OCI-M2 (cell line): ENCODE data around the gene DPP6.

Experiments
- DNase-seq: peaks from one replicate; lab custom pipeline; 2025; ENCODE audit not compliant: unreplicated experiment; lab: John Stamatoyannopoulos, UW

DPP6 gene

DNA sequence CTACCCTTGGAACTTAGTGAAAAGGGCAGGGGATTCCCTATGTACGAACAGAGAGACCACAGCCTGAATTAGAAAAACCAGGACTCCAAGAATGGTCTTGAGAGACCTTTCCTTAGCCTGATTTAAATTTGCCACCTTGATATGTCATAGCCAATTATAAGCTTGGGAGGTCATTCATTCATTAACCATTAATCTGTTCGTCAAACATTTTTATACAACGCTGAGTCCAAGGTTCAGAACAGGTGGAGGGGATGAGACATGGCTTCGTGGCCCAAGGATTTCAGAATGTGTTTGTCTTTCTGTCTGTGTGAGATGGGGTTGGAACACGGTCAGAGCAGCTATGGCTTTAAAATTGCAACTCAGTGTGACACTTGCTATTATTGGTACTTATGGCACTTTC, 792.8 kb downstream of the DPP6 start:
- DNase-seq, result no peak

DNA sequence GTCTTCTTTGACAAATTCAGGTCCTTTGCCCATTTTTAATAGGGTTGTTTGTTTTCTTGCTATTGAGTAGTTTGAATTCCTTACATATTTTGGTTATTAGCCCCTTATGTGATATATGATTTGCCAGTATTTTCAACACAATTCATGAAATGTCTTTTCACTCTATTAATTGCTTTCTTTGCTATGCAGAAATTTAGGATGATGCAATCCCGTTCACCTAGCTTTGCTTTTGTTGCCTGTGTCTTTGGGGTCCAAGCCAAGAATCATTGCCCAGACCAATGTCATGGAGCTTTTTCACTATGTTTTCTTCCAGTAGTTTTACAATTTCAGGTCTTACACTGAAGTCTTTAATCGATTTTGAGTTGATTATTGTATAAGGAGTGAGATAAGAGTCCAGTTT, 796.3 kb downstream of the DPP6 start:
- no peak for DNase-seq

DNA sequence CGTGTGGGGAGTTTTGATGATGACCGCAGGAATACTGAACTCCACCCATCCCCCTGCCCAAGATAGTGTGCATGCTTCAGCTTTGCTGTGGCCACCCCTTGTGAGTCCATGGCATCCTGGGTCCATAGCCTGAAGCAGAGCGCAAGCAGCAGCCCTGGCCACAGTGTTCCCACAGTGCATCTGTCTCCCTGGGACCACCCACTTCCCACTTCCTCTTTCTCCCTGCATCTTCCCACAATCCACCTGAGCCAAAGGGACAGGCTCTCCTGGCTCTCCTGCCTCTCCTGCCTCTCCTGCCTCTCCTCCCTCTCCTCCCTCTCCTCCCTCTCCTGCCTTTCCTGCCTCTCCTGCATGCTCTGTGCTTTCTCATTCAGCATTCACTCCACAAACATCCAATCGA, 800.0 kb downstream of the DPP6 start:
- DNase-seq, result no peak

DNA sequence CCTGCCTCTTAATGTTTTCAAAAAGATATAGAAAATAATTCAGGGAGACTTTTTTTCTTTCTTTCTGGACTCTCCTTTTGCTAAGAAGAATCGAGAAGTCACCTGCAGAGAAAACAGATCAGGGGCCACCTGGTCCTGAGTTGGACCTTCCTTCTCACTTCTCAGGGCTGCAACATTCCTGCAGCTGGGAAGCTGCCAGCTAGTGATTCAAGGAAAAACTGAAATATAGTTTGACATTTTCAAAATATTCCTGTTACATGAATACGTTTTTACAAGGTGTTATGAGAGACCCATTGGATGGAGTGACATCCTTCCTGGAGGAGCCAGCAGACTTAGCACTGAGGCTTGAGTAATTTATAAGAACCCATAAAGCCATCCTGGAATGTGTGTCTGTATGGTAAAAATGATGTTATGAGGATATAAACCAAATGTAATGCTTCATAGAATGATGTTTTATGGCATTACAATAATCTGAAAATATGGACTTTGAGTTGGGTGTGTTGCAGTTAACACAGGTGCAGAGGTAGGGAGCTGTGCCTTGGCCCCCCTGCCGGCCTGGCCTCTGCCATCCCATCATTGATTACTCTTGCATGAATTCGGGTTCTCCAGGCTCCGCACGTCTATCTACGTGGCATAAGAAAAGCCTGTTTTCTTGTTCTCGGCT, 801.0 kb downstream of the DPP6 start:
- DNase-seq, result no peak

DNA sequence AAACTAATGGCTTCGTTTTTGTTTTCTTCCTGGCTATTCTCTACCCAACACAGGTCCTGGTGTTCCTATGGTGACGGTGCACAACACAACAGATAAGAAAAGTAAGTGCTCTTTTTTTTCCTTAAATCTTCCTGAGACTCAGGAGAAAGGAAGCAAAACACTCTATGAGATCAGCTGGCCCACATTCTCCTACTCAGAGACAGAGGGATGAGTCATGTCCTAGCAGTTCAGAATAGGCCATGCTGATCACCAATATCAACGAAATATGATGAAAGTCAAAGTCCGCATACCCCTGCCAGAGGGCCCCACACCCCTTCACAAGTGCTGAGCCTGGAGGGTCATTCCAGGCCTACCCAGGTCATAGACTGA, 801.5 kb downstream of the DPP6 start:
- no peak for DNase-seq

DNA sequence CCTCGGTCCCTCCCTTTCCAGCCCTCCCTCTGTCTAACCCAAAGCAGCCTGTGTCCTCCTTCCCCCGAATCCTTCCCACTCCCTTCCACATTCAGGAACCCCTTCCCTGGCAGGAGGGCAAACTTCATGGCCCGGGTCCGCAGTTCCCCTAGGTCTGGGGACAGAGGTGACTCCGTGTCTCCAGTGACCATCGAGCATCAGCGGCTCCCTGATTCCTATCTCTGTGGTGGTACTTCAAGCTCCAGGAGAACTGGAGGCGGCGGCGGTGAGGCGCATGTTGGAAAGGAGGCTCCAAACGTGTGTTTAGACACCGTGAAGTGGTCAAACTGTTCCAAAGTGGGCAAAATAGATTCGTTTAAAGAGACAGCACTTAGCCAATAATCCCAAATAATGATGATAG, 802.6 kb downstream of the DPP6 start:
- DNase-seq, result no peak

DNA sequence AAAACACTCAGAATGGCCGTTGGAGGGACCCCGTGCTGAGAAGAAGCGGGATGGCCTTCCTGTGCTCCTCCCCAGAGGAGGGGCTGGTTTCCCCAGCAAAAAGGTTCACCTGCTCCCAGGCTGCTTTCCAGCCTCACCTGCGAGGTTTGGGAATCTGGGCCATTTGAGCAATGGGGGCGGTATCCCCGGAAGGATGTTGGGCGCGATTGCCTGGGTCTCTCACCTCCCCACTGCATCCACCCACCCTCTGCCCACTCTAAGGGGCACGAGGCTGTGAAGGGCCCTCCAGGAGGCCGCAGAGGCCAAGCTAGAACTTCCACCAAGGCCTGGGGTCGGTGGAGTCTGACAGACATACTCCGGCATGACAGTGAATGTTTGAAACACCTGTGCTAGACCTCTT, 803.2 kb downstream of the DPP6 start:
- no peak for DNase-seq

DNA sequence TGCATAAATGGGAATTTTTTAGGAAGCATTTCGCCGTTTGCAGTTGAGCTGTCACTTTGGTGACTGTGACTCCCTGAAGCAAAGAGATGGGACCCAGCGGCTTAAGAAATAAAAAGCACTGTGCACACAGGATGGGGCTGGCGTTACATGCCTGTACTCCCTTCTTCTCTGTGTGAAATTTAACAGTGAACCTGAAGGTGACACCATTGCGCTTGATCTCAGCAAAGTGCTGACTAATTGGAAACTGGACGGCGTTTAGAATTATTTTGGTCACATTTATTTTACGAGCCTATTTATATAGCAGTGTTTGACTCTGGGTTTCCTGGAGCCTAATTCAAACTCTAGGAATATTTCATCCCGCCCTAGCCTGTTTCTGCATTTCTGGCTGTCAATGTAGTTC, 804.5 kb downstream of the DPP6 start:
- DNase-seq, result no peak

DNA sequence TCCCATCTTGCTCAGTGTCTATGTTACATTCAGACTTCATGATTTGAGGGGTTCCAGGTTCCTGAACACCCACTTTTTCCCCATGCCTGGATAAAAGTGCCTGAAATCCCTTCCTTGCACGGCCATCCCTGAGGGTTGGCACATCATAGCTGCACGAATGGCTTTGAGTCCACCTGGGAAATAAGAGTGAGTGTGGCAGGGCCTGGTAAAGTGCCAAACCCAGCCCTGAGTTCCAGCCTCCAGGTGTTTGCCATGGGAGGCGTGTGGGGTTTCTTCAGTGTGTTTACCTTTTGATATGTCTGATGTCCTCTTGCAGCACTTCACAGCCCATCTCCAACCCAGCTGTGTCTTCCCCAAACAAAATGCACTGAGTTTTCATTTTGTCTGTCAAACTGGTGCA, 805.0 kb downstream of the DPP6 start:
- DNase-seq, result no peak

DNA sequence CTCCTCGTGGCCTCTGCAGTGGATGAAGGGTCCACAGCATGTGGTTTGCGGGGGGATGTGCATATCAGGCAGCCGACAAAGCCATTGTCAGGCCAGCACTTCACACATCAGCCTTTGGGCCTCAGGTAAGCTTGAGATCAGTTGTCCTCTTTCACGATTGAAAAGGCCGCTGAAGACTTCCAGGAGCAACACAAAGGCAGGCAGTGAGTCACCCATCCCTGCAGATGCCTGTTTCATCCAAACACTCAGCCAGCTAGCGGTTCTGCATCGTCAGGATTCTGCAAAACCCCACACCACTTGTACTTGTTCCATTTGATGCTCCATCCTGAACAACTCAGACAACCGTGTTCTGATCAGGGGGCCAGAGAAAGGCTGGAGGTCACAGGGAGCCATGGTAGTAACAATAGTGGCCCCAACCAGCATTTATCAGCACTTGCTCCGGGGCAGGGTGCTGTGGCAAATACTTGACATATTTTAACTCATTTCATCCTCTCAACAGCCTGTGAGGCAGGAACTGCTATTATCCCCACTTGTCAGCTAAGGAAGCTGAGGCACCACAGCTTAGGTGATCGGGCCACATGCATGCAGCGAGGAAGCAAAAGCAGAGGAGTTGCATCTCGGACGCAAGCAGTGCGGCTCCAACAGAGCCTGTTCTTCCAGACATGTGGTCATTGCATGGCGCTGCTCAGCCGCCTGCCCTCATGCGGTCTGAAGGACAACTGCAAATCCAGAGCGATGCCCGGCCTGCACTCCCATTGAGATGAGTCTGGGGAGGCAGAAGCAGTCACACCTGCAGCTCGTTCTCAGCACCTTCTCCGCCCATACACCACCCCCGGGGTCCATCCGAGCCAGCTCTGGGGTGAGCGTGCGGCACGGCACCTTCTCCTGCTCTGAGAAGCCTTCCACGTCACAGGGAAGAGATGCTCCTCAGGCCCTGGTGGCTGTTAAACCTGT, 805.8 kb downstream of the DPP6 start:
- no peak for DNase-seq

DNA sequence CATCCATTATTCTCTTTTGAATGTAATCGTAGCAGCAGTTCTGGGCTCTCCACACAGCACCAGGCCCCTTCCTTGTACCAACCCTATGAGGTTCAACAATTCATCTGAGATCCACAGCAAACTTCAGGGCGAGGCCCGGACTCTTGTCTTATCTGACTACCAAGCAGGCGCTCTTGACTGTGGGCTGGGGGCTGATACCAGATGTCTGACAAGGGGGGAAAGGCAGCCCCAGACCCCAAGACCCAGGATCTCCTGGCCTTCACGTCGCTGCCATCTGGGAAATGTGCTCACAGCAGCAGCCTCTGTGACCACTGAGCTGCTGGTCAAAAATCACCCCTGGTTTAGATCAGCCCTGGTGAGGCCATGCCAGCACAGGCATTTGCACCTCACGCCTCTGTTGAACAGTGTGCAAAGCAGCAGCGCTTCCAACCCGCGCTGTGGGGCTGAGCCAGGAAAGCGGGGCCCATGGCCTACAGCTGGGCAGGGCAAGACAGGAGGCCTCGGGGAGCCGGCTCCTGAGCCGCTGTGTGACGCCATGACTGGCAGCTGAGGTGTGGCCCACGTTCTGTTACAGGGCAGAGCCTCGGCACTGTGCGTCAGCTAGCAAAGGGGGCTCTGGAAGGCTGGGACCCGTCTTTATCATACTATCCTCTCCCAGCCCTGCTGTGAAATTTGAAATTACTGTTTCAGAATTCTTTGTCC, 806.8 kb downstream of the DPP6 start:
- DNase-seq, result no peak

DNA sequence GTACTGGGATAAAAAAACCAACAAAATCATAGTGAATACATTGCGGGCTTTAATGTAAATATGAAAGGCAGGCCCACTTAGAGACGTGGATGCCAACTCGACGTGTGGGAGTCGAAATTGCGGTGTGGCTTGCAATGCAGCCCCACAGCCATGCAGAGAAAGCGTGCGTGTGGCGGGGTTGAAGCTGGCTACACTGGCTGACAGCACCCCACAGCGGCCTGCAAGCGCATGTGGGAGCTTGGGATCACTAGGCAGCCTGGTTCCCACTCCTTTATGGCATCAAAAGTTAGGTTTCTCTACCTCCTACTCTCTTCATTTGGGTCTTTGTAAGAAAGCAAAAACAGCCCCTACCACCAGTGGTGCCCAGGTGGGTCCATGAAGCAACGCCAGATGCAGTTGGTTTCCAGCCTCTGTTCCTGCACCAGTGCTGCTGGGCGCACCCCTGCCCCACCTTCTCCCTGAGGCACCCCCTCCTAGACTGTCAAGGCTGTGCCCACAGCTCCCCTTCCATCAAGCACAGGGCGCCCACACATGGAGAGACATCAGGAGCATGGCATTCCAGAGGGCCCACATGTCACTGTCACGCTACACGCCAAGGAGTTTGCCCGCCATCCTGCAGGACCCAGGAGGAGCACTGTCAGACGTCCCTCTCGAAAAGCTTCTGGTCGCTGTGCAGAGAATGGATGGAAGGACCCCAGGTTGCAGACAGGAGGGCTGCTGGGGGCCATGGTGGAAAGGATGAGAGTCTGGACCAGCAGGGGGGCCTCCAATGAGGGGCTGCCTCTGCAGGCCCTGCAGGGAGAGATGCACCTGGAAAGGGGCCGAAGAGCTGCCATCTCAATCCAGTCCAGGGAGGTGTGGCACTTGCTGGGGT, 807.8 kb downstream of the DPP6 start:
- no peak for DNase-seq

DNA sequence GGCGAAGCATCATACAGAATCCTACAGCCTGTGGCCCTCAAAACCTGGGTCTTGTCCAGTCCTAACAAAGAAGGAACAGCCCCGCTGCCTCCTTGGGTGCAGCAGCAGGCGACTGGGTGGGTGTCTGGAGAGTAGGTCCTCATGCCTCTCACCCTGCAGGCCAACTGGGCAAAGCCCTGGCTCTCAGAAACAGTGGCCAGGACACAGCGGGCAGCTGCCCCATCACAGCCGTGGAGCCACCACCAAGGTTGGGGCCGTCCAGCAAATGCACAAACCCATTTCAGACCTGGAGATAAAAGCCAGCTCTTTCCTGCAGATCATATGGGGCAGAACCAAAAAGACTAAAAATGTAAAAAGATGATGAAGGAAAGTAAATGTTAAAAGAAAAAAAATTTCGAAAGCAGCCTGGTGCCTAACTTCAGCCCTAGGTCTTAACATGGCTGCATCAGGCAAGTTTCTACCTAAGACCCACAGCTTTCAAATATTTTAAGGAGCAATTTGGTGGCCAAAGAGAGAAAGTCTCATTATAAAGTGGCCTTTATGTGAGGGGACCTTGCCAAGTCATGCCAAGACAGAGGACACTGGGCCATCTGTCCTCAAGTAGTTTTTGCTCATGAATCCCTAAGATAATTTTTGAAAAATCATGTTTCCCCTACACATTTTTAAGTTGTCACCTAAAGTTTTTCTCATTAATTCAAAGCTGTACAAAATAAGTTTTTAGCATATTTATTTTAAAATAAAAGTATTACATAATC, 808.6 kb downstream of the DPP6 start:
- no peak for DNase-seq

DNA sequence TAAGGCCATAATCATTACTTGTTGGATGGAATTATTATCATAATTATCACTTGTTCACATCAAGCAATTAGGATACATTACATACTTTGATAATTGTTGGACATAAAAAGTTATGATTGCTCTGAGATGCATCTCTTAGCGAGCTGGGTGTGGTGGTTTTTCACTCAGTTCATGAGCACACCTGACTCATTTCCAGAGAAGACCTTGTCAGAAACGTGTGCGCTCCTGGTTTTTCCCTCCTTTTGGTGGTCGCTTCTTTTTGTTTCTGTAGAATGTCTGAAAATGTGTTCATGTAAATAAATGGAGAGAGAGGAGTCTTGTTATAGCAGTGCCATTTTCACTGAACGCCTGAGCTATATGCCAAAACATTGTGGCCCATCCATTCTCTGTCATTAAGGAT, 809.4 kb downstream of the DPP6 start:
- DNase-seq, result no peak

DNA sequence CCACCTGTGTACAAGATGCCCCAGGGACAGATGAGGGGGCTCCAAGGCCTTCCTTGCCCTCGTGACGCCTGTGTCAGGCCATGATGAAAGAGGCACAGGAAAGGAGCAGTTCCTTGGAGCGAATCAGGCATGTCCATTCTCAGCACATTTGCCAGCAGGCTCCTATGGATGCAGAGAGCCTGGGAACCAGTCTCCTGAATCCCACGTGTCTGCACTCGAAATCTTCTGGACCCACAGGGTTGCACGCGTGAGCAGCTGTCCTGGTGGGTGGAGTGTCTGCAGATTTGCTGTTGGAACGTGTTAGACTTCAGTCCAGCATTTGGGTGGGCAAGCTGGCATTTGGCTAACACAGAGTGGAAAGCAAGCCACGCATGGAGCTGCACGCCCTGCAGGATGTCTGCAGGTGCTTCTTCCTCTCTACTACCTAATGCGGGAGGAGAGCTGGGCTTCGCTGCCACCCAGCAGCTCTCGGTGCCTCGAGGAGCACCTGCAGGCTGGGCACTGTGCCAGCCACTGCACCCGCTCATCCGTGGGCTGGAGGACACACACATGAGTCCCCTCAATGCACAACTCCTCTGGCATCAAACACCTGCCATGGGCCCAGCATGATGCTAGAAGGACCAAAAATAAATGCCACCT, 810.1 kb downstream of the DPP6 start:
- DNase-seq, result no peak

DNA sequence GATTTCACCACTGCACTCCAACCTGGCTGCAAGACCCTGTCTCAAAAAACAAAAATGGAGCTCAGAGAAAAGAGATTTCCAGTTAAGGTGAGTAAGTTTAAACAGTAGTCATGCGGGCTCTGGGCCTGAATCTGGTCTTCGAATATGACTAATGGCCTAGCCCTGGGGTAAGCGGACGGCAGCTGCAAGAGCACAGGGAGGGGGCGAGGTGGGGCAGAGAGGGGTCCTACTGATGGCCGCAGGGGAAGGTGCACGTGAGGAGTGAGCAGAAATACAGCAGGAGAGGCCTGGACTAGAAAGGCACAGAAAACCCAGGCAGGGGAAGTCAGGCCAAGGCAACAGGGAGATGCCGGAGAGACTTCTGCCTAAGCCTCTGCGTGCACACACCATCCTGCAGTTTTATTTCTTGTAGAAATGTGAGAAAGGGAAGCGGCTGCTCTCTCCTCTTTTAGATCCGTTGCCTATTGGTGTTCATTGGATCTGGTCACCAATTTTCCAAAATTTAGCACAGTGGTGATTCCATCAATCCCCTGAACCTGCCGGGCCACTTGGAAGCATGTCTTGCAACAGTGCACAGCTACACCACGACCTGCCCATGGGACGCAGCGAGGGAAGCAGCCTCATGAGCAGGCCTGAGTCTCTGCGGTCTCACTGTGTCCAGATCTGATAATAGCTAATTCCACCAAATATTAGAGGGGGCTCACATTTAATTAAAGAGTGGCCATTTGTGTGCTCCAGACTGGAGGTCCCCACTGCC, 811.7 kb downstream of the DPP6 start:
- no peak for DNase-seq

DNA sequence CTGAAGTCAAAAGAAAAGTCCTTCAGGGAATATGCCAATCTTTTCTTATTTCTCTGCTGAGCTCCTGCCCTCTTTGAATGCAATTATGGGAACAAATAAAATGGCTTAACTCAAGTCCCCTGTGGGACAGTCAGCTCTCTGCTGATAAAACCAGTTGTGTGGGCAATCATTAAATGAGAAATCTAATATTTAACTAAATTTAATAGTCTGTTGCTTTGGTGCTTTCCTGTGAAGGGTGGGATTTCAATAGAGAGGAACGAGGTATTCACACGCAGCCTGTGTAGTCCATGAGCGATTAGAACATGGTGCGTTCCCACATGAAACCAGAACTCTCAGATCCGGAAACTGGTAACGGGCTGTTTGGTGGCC, 812.3 kb downstream of the DPP6 start:
- DNase-seq, result no peak

DNA sequence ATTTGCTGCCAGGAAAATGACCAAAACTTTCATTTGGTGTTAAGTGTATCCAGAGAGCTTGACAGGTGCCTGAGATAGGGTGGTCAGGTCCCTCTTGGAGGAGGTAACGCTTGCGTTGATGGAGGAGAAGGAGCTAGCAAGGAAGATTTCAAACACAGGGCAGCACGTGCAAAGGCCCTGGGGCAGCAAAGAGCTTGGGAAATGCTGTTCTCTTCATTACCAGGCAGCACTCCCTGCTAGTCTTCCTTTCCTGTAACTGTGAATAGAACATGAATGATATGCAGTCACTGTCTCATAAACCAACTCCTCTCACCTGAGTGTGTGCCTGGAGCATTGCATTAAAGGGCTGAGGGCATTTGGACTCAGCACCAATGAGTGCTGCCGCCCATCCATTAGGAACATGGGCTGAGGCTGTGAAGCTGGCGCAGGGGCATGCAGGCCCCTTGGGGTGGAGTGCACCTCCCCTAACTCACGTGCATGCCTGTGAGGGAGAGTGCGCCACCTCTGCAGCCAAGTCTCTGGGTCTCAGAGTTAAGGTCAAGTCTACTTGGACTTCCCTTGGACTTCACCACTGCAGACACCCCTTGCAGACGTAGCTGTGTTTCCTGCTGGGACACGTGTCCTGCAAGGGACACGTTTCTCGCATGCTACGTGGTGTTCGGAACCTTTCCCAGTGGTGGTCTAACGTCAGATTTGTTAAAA, 813.9 kb downstream of the DPP6 start:
- DNase-seq, result no peak

DNA sequence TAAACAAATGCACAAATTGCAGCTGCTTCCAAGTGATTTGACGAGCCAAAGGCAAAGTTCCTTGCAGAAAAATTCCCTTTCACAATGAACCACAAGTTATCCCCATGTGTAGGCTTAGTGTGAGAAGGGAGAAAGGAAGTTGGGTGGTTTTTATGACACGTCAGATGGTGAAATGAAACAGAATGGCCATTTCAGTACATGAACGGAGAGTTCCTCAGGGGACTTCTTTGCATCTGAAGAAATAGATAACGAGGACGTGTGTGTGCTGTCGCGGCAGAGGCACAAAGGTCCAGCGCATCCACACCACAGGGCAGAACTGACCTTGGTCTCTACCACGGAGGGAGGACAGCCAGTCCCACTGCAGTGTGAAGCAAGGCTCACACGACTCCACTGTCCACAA, 814.9 kb downstream of the DPP6 start:
- no peak for DNase-seq
